Fibroblast of lung (primary cell): ENCODE data around the gene KIF11. TPM values are rescaled to one million over a fixed set of nuclear protein-coding genes. Genes with fewer than 3 reads are reported as not detected.
A peak's percentile ranks its signal among the peaks of the same experiment; 100 is the strongest.

Experiments used
- DNase-seq, 2 donors: peaks; one replicate each; pipeline versions ENCODE4 v3.0.0 to v3.0.0-alpha.2; 2010; ENCODE audit warnings: low read depth in 2 of 2
- H2AFZ ChIP-seq: 2 replicates; pipeline ENCODE4 v1.5.1; 2012; ENCODE audit warnings: low read length, control low read depth, inconsistent platforms
- H3K27ac ChIP-seq: 2 replicates; pipeline ENCODE4 v1.5.1; 2011; ENCODE audit warnings: low read length, control low read depth; ENCODE audit not compliant: insufficient read depth
- H3K27me3 ChIP-seq: 2 replicates; pipeline ENCODE4 v1.5.1; 2011; ENCODE audit warnings: mild to moderate bottlenecking, low read length; ENCODE audit not compliant: control insufficient read depth, insufficient read depth
- H3K36me3 ChIP-seq: 2 replicates; pipeline ENCODE4 v1.5.1; 2011; ENCODE audit warnings: low read length; ENCODE audit not compliant: control insufficient read depth, insufficient read depth
- H3K4me1 ChIP-seq: 2 replicates; pipeline ENCODE4 v1.5.1; 2011; ENCODE audit warnings: low read length; ENCODE audit not compliant: control insufficient read depth, insufficient read depth; ENCODE audit errors: extremely low read depth
- H3K4me2 ChIP-seq: 2 replicates; pipeline ENCODE4 v1.5.1; 2011; ENCODE audit warnings: low read length, control low read depth; ENCODE audit not compliant: insufficient read depth; ENCODE audit errors: extremely low read depth
- H3K4me3 ChIP-seq, 4 experiments: fragments of 200-600 bp in 1 of 4; sonication (generic) in 1 of 4; replicated peaks in 1 of 4; 2 replicates each; pipeline ENCODE4 v1.5.1; 2011 to 2016; ENCODE audit warnings: low read length in 4 of 4, low read depth in 3 of 4, mild to moderate bottlenecking in 3 of 4, control low read depth in 2 of 4, inconsistent platforms in 1 of 4, mixed read lengths in 1 of 4; ENCODE audit not compliant: insufficient read depth in 1 of 4; ENCODE audit errors: control extremely low read depth in 1 of 4
- H3K79me2 ChIP-seq: 2 replicates; pipeline ENCODE4 v1.5.1; 2012; ENCODE audit warnings: mild to moderate bottlenecking, low read length, inconsistent platforms; ENCODE audit not compliant: control insufficient read depth, insufficient read depth
- H3K9ac ChIP-seq: 2 replicates; pipeline ENCODE4 v1.5.1; 2011; ENCODE audit warnings: mild to moderate bottlenecking, low read length, control low read depth; ENCODE audit not compliant: insufficient read depth
- H3K9me3 ChIP-seq: 2 replicates; pipeline ENCODE4 v1.5.1; 2012; ENCODE audit warnings: low read depth, low read length; ENCODE audit not compliant: control insufficient read depth, insufficient read depth
- H4K20me1 ChIP-seq: 2 replicates; pipeline ENCODE4 v1.5.1; 2011; ENCODE audit warnings: low read length; ENCODE audit not compliant: control insufficient read depth, insufficient read depth; ENCODE audit errors: extremely low read depth
- CTCF ChIP-seq, 2 donors: IDR thresholded peaks in 1 of 2; conservative IDR thresholded peaks in 1 of 2; 1 replicate in 1 of 2; 2 replicates in 1 of 2; pipeline ENCODE4 v1.5.1; 2011 to 2012; ENCODE audit warnings: low read length in 2 of 2, control low read depth in 1 of 2, inconsistent platforms in 1 of 2, low read depth in 1 of 2, mild to moderate bottlenecking in 1 of 2
- EZH2 ChIP-seq: IDR thresholded peaks from 2 replicates; pipeline ENCODE4 v1.5.1; 2012; ENCODE audit warnings: low read length, control low read depth, mild to moderate bottlenecking; ENCODE audit errors: missing control alignments
- polyA plus RNA-seq, 2 donors: library from polyadenylated mRNA; depleted of rRNA in 1 of 2; stranded (reverse) in 1 of 2; unstranded in 1 of 2; fragments of >200 nt; gene quantifications; 2 replicates each; pipeline ENCODE4 v1.2.1, GENCODE V29; 2011 to 2012; ENCODE audit warnings: missing spikeins in 1 of 2
- total RNA-seq: library from RNA; depleted of rRNA; stranded (reverse); fragments of >200 nt; gene quantifications from 2 replicates; pipeline ENCODE4 v1.2.1, GENCODE V29; 2014

Gene KIF11
- total and polyA plus RNA-seq, 2 donors (not counting 1 experiment from before 2014, with no cell fraction given) = 7.5 to 8.9 TPM

DNA sequence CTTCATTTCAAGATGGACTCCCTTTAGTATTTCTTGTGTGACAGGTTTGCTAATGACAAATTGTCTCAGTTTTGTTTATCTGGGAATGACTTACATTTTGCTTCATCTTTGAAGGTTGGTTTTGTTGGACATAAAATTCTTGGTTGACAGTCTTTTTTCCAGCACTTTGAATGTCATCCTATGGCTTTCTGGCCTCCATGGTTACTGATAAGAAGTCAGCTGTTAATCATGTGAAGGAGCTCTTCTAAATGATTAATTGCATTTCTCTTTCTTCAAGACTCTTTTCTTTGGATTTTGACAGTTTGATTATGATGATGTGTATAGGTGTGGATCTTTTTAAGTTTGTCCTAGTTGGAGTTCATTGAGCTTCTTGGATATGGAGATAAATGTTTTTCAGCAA, 69.9 kb downstream of the KIF11 start:
- Histone ChIP-seq H3K9me3 (no peaks in the 10 kb centered on the region), H3K4me3 (no peak overlapping the region), H4K20me1 (no peaks in the 10 kb centered on the region), H3K27ac (no peak overlapping the region), H3K9ac (no peak overlapping the region), H3K4me2 (no peak overlapping the region), H3K27me3 (no peaks in the 10 kb centered on the region), H3K4me1 (no peaks in the 10 kb centered on the region), H3K79me2 (no peaks in the 10 kb centered on the region), H3K36me3 (no peaks in the 10 kb centered on the region), H2AFZ (no peak overlapping the region)
- TF ChIP-seq EZH2 (no peak), CTCF (conservative IDR thresholded peaks at IDR 0.05 in 1 of 2, IDR thresholded peaks at IDR 0.05 in 1 of 2; ENCODE audit: low read depth in 1 of 2, low read length in 2 of 2) (no peak)
- peak in 1 of 2 donors; percentile 25 for DNase-seq

GRCh38 chr10:92664322-92664721, 71.4 kb downstream of the KIF11 start:
- H3K9ac ChIP-seq = no peak overlapping the region
- H3K4me1 ChIP-seq = no peaks in the 10 kb centered on the region
- no peak for DNase-seq
- H3K27me3 ChIP-seq = no peaks in the 10 kb centered on the region
- no peaks in the 10 kb centered on the region for H3K79me2 ChIP-seq
- no peaks in the 10 kb centered on the region for H3K36me3 ChIP-seq
- H3K4me3 ChIP-seq = no peak overlapping the region
- no peaks in the 10 kb centered on the region for H4K20me1 ChIP-seq
- H3K4me2 ChIP-seq = no peak overlapping the region
- H2AFZ ChIP-seq = no peak overlapping the region
- H3K27ac ChIP-seq = no peak overlapping the region
- H3K9me3 ChIP-seq = no peaks in the 10 kb centered on the region
- TF ChIP-seq EZH2 = no peak
- no peak for TF ChIP-seq CTCF (conservative IDR thresholded peaks at IDR 0.05 in 1 of 2, IDR thresholded peaks at IDR 0.05 in 1 of 2; ENCODE audit: low read depth in 1 of 2, low read length in 2 of 2)

GRCh38 chr10:92667078-92667477, 74.1 kb downstream of the KIF11 start:
- TF ChIP-seq EZH2 (no peak), CTCF (conservative IDR thresholded peaks at IDR 0.05 in 1 of 2, IDR thresholded peaks at IDR 0.05 in 1 of 2; ENCODE audit: low read depth in 1 of 2, low read length in 2 of 2) (no peak)
- H3K79me2 ChIP-seq = no peaks in the 10 kb centered on the region
- H3K4me1 ChIP-seq = no peaks in the 10 kb centered on the region
- H4K20me1 ChIP-seq = no peaks in the 10 kb centered on the region
- H3K4me3 ChIP-seq = no peak overlapping the region
- H3K4me2 ChIP-seq = no peak overlapping the region
- no peaks in the 10 kb centered on the region for H3K9me3 ChIP-seq
- H3K27me3 ChIP-seq = no peaks in the 10 kb centered on the region
- H3K9ac ChIP-seq = no peak overlapping the region
- no peak overlapping the region for H2AFZ ChIP-seq
- DNase-seq = no peak
- no peaks in the 10 kb centered on the region for H3K36me3 ChIP-seq
- no peak overlapping the region for H3K27ac ChIP-seq
